Adrenal gland (tissue), 12 donors: ENCODE data around the gene SOX1. TPM values are rescaled to one million over a fixed set of nuclear protein-coding genes. Genes with fewer than 3 reads are reported as not detected.

Experiments used
- DNase-seq, 7 donors: peaks; one replicate each; pipeline ENCODE4 v3.0.0-alpha.2; 2019 to 2020
- H3K27ac ChIP-seq, 5 donors: fragments of 200-600 bp; sonication (generic) in 4 of 5; 1 replicate in 3 of 5; 2 replicates in 2 of 5; pipeline versions ENCODE4 v1.5.1 to v1.8.0; 2016 to 2020; ENCODE audit warnings: mild to moderate bottlenecking in 1 of 5
- H3K27me3 ChIP-seq: fragments of 200-600 bp; 2 replicates; pipeline ENCODE4 v1.8.0; 2021
- H3K36me3 ChIP-seq, 2 donors: fragments of 200-600 bp; replicated peaks in 1 of 2; 1 replicate in 1 of 2; 2 replicates in 1 of 2; pipeline versions ENCODE4 v1.5.1 to v1.8.0; 2018 to 2022
- H3K4me1 ChIP-seq, 2 donors: fragments of 200-600 bp; replicated peaks in 1 of 2; 1 replicate in 1 of 2; 2 replicates in 1 of 2; pipeline versions ENCODE4 v1.5.1 to v1.8.0; 2018 to 2021
- H3K4me3 ChIP-seq, 4 donors: fragments of 200-600 bp; sonication (generic) in 3 of 4; one replicate each; pipeline ENCODE4 v1.5.1; 2016 to 2018
- H3K9me3 ChIP-seq, 3 donors: fragments of 200-600 bp; sonication (generic) in 1 of 3; replicated peaks in 1 of 3; 1 replicate in 2 of 3; 2 replicates in 1 of 3; pipeline versions ENCODE4 v1.5.1 to v1.8.0; 2016 to 2021
- CTCF ChIP-seq, 6 experiments: fragments of 450-650 bp in 4 of 6; fragments of 200-600 bp in 2 of 6; sonication (generic) in 1 of 6; IDR thresholded peaks; 1 replicate in 5 of 6; 2 replicates in 1 of 6; pipeline versions ENCODE4 v1.5.1 to v1.8.0; 2016 to 2021; ENCODE audit warnings: antibody characterized with exemption in 6 of 6, mild to moderate bottlenecking in 2 of 6, moderate library complexity in 1 of 6
- POLR2A ChIP-seq, 2 donors: fragments of 450-650 bp; IDR thresholded peaks; one replicate each; pipeline ENCODE4 v1.6.1; 2017; ENCODE audit warnings: antibody characterized with exemption in 2 of 2, mild to moderate bottlenecking in 2 of 2, moderate library complexity in 1 of 2
- WGBS, 4 donors: extraction: QIAGEN DNeasy Blood & Tissue Kit in 2 of 4; methylation state at CpG; one replicate each; pipeline versions ENCODE4 v1.1.5 to v1.1.7; 2013 to 2017; 5-methylcytosine and 5-hydroxymethylcytosine counted together
- intact Hi-C, 2 donors: fragments of 100-400 bp; cut with DNase I; formaldehyde crosslinking; loops; one replicate each; pipeline versions ENCODE4 v1.14.1 to v1.15.0; 2022 to 2023
- polyA plus RNA-seq, 3 donors: library from polyadenylated mRNA; stranded (reverse); fragments of 200-250 nt in 2 of 3; fragments of 350-450 nt in 1 of 3; fragmentation: Illumina TruSeq in 1 of 3; extraction: RNeasy Lipid Tissue Mini Kit (QIAGEN cat#74804) in 1 of 3; gene quantifications; one replicate each; pipeline ENCODE4 v1.2.3, GENCODE V29; 2013 to 2014
- total RNA-seq, 9 donors: library from RNA; depleted of rRNA in 4 of 9; stranded (reverse); fragments of >200 nt in 4 of 9; fragments of 120-200 nt in 1 of 9; fragmentation: NEBNext Ultra II Directional in 1 of 9; extraction: Animal tissue kit (Norgen Biotek cat#: 25700) in 1 of 9; gene quantifications; one replicate each; pipeline versions ENCODE4 v1.1.0 to v1.2.4, GENCODE V29; 2013 to 2023
- donor health status: healthy with polysubstance abuse.
- donor health status: Bipolar disorder and iron deficiency.
- donor health status: DM: yes; HTN: yes; CAD: no.
- donor health status: DM: no; HTN: no; CAD: no.
- donor health status: DM: no; HTN: no; CAD: no.
- donor health status: DM: yes; HTN: yes; CAD: no.

Gene SOX1
- total and polyA plus RNA-seq, 12 donors: not detected

GRCh38 chr13:112101360-112101930 lies 34.5 kb downstream of the SOX1 start:
- peaks cover 42% of the 10 kb centered on the region for H3K27me3 ChIP-seq
- DNase-seq: no peak
- no peak for TF ChIP-seq CTCF (IDR thresholded peaks at IDR 0.05)
- no peak for TF ChIP-seq POLR2A (IDR thresholded peaks at IDR 0.05)
- H3K9me3 ChIP-seq: no peaks in the 10 kb centered on the region
- intact Hi-C loops: no loop called here
- H3K36me3 ChIP-seq: no peaks in the 10 kb centered on the region
- no peaks in the 10 kb centered on the region for H3K4me1 ChIP-seq
- no peak overlapping the region for H3K4me3 ChIP-seq
- 21 to 27% (median 24%) methylated on average over 11 of the region's 11 CpGs for WGBS, 4 donors
- no peak overlapping the region for H3K27ac ChIP-seq

DNA sequence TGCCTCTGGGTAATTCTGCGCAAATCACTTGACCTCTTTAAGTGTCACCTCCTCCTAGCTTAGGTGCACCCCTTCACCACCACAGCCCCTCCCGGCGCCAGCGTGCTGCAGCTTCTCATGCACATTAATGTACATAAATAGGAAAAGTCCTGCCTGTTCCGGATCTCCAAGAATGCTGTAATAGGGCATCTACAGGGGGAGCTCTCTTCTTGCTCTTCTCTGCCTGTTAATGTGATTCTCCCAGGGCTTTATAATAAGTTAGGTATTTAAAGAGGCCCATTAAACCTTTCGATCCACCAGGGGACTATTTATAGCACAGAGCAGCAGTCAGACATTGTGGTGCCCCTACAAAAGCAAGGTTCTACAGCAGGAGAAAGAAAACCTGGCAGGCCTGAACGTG lies 35.3 kb downstream of the SOX1 start:
- intact Hi-C loops: no loop called here
- Histone ChIP-seq H3K27me3 (peaks cover 48% of the 10 kb centered on the region), H3K36me3 (no peaks in the 10 kb centered on the region), H3K4me1 (no peaks in the 10 kb centered on the region), H3K9me3 (no peaks in the 10 kb centered on the region), H3K27ac (no peak overlapping the region), H3K4me3 (no peak overlapping the region)
- DNase-seq: no peak
- TF ChIP-seq CTCF (IDR thresholded peaks at IDR 0.05): no peak
- TF ChIP-seq POLR2A (IDR thresholded peaks at IDR 0.05): no peak
- 14 to 34% (median 19%) methylated on average over 7 of the region's 7 CpGs for WGBS, 4 donors

- no peaks in the 10 kb centered on the region for H3K36me3 ChIP-seq
- intact Hi-C loops: no loop called here
- no peak overlapping the region for H3K4me3 ChIP-seq
- no peak for DNase-seq
- H3K4me1 ChIP-seq: no peaks in the 10 kb centered on the region
- H3K27me3 ChIP-seq: peaks cover 57% of the 10 kb centered on the region
- WGBS, 4 donors: 9 to 26% (median 17%) methylated on average over 4 to 18 of the region's 19 CpGs
- no peaks in the 10 kb centered on the region for H3K9me3 ChIP-seq
- TF ChIP-seq CTCF (IDR thresholded peaks at IDR 0.05) (no peak), POLR2A (IDR thresholded peaks at IDR 0.05) (no peak)
- H3K27ac ChIP-seq: no peak overlapping the region
These were observed 36.4 kb downstream of the SOX1 start for GRCh38 chr13:112103260-112103838.

GRCh38 chr13:112103961-112104880 lies 37.3 kb downstream of the SOX1 start:
- DNase-seq: no peak
- Histone ChIP-seq H3K4me1 (no peaks in the 10 kb centered on the region), H3K27me3 (peaks cover 61% of the 10 kb centered on the region), H3K27ac (no peak overlapping the region), H3K36me3 (no peaks in the 10 kb centered on the region), H3K4me3 (no peak overlapping the region), H3K9me3 (no peaks in the 10 kb centered on the region)
- no peak for TF ChIP-seq POLR2A (IDR thresholded peaks at IDR 0.05)
- TF ChIP-seq CTCF (IDR thresholded peaks at IDR 0.05): no peak
- intact Hi-C loops: no loop called here
- 2 to 8% (median 3%) methylated on average over 4 to 76 of the region's 76 CpGs for WGBS, 4 donors
